GM12878 (cell line): ENCODE measurements around the gene GRK7.

ENCODE experiments used
- FOS ChIP-seq: IDR thresholded peaks from 3 replicates; pipeline ENCODE4 v1.6.1; 2011; ENCODE audit warnings: borderline replicate concordance; ENCODE audit not compliant: insufficient read length; ENCODE audit errors: extremely low read depth
- POLR2AphosphoS2 ChIP-seq: IDR thresholded peaks from 2 replicates; pipeline ENCODE4 v1.6.1; 2011; ENCODE audit warnings: low read depth, mild to moderate bottlenecking, low read length, improper control_type of control experiment, moderate library complexity
- TF ChIP-seq, protein P1 (sequence below), 3 experiments: IDR thresholded peaks in 2 of 3; conservative IDR thresholded peaks in 1 of 3; 2 replicates each; pipeline ENCODE4 v1.5.1; 2011; ENCODE audit warnings: low read depth in 3 of 3, low read length in 3 of 3, mild to moderate bottlenecking in 3 of 3, control low read depth in 2 of 3, moderate library complexity in 2 of 3, inconsistent platforms in 1 of 3, mixed read lengths in 1 of 3; ENCODE audit not compliant: control insufficient read depth in 2 of 3, insufficient read depth in 1 of 3; ENCODE audit errors: extremely low read depth in 1 of 3
- TF ChIP-seq, protein P2 (sequence below): fragments of 150-350 bp; IDR thresholded peaks from 2 replicates; pipeline ENCODE4 v1.6.1; 2014; ENCODE audit warnings: mild to moderate bottlenecking, low read depth, low read length

DNA sequence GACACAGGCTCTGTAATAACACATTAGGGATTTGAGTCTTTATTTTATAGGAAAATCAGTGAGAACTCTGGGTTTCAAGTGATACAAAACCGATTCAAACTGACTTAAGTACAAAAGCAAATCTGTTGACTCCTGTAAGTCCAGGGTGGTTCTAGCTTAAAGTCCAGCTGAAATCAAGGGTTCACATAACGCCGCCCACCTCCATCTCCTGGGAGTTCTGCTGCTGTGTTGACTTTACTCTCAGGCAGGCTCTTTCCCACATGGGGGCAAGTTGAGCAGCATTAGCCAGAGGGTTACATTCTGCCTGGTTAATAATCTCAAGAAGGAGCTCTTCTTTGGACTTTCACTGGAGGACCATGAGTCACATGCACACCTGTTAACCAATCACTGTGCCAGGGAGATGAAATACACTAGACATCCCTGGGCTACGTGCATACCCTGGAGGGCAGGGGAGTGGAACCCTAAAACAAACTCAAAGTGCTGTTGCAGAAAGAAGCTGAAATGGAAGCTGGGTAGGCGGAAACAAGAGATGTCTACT, 34.8 kb upstream of the GRK7 start:
- TF ChIP-seq POLR2AphosphoS2 (no peak), FOS (no peak)
- TF ChIP-seq, protein P1, sequence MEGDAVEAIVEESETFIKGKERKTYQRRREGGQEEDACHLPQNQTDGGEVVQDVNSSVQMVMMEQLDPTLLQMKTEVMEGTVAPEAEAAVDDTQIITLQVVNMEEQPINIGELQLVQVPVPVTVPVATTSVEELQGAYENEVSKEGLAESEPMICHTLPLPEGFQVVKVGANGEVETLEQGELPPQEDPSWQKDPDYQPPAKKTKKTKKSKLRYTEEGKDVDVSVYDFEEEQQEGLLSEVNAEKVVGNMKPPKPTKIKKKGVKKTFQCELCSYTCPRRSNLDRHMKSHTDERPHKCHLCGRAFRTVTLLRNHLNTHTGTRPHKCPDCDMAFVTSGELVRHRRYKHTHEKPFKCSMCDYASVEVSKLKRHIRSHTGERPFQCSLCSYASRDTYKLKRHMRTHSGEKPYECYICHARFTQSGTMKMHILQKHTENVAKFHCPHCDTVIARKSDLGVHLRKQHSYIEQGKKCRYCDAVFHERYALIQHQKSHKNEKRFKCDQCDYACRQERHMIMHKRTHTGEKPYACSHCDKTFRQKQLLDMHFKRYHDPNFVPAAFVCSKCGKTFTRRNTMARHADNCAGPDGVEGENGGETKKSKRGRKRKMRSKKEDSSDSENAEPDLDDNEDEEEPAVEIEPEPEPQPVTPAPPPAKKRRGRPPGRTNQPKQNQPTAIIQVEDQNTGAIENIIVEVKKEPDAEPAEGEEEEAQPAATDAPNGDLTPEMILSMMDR (IDR thresholded peaks at IDR 0.05 in 2 of 3, conservative IDR thresholded peaks at IDR 0.05 in 1 of 3; ENCODE audit: control insufficient read depth in 2 of 3, extremely low read depth in 1 of 3, insufficient read depth in 1 of 3, low read depth in 3 of 3, low read length in 3 of 3), result no peak
- TF ChIP-seq, protein P2, sequence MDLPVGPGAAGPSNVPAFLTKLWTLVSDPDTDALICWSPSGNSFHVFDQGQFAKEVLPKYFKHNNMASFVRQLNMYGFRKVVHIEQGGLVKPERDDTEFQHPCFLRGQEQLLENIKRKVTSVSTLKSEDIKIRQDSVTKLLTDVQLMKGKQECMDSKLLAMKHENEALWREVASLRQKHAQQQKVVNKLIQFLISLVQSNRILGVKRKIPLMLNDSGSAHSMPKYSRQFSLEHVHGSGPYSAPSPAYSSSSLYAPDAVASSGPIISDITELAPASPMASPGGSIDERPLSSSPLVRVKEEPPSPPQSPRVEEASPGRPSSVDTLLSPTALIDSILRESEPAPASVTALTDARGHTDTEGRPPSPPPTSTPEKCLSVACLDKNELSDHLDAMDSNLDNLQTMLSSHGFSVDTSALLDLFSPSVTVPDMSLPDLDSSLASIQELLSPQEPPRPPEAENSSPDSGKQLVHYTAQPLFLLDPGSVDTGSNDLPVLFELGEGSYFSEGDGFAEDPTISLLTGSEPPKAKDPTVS, result no peak
